T-cell (primary cell): ENCODE data around the gene F13B. TPM values are rescaled to one million over a fixed set of nuclear protein-coding genes. Genes with fewer than 3 reads are reported as not detected.
A peak's percentile ranks its signal among the peaks of the same experiment; 100 is the strongest.

ENCODE experiments used
- ATAC-seq, 4 experiments: fragments of 200-7000 bp in 3 of 4; fragments of 150-1000 bp in 1 of 4; cut with Tn5 transposase; replicated peaks in 1 of 4; 1 replicate in 3 of 4; 2 replicates in 1 of 4; pipeline ENCODE4 v1.10.0; 2021; ENCODE audit warnings: moderate library complexity in 3 of 4, mild to moderate bottlenecking in 2 of 4, moderate number of reproducible peaks in 1 of 4
- CTCF ChIA-PET, 2 donors: fragments of 300-600 bp; sonication (Branson Sonifier 250); formaldehyde crosslinking; loops; one replicate each; lab custom pipeline; 2022; ENCODE audit warnings: antibody characterized with exemption in 2 of 2; lab: Charles Lee
- POLR2A ChIA-PET, 2 donors: fragments of 300-600 bp; sonication (Branson Sonifier 250); formaldehyde crosslinking; loops; one replicate each; lab custom pipeline; 2022; ENCODE audit warnings: antibody characterized with exemption in 2 of 2; lab: Charles Lee
- DNase-seq, 35 experiments: peaks; one replicate each; pipeline versions ENCODE4 v3.0.0 to v3.0.0-alpha.2; 2013 to 2023
- H3K27ac ChIP-seq: one replicate; pipeline ENCODE4 v1.5.1; 2013; ENCODE audit warnings: low read length
- H3K27me3 ChIP-seq, 2 experiments: replicated peaks in 1 of 2; 1 replicate in 1 of 2; 2 replicates in 1 of 2; pipeline versions ENCODE4 v1.6.1 to v1.7.0; 2013; ENCODE audit warnings: low read length in 1 of 2, mixed read lengths in 1 of 2; ENCODE audit not compliant: control insufficient read depth in 2 of 2, insufficient read depth in 2 of 2; ENCODE audit errors: extremely low read depth in 1 of 2
- H3K36me3 ChIP-seq, 2 donors: 1 replicate in 1 of 2; 2 replicates in 1 of 2; pipeline versions ENCODE4 v1.6.1 to v1.7.0; 2013; ENCODE audit warnings: low read length in 1 of 2; ENCODE audit not compliant: control insufficient read depth in 2 of 2, insufficient read depth in 1 of 2; ENCODE audit errors: extremely low read depth in 1 of 2
- H3K4me1 ChIP-seq, 2 experiments: 1 replicate in 1 of 2; 2 replicates in 1 of 2; pipeline versions ENCODE4 v1.6.1 to v1.7.0; 2013; ENCODE audit warnings: low read length in 2 of 2, mixed read lengths in 1 of 2; ENCODE audit not compliant: insufficient read depth in 2 of 2, control insufficient read depth in 1 of 2; ENCODE audit errors: extremely low read depth in 1 of 2
- H3K4me3 ChIP-seq, 2 donors: 1 replicate in 1 of 2; 2 replicates in 1 of 2; pipeline versions ENCODE4 v1.5.1 to v1.7.0; 2013; ENCODE audit warnings: mild to moderate bottlenecking in 2 of 2, low read length in 1 of 2, moderate library complexity in 1 of 2; ENCODE audit not compliant: control insufficient read depth in 1 of 2; ENCODE audit errors: extremely low read depth in 1 of 2
- H3K9me3 ChIP-seq: 2 replicates; pipeline ENCODE4 v1.7.0; 2013
- H3K27ac Mint-ChIP-seq, 2 donors: one replicate each; pipeline ENCODE4 v1.8.0; 2020 to 2021; ENCODE audit warnings: mild to moderate bottlenecking in 2 of 2, mixed read lengths in 2 of 2
- H3K27me3 Mint-ChIP-seq, 2 donors: one replicate each; pipeline ENCODE4 v1.8.0; 2021 to 2022; ENCODE audit warnings: mixed read lengths in 2 of 2
- H3K36me3 Mint-ChIP-seq: one replicate; pipeline ENCODE4 v1.8.0; 2021; ENCODE audit warnings: mixed read lengths
- H3K4me1 Mint-ChIP-seq, 3 donors: one replicate each; pipeline ENCODE4 v1.8.0; 2020 to 2022; ENCODE audit warnings: mixed read lengths in 3 of 3, mild to moderate bottlenecking in 1 of 3
- H3K4me3 Mint-ChIP-seq, 3 donors: one replicate each; pipeline ENCODE4 v1.8.0; 2020 to 2022; ENCODE audit warnings: mild to moderate bottlenecking in 3 of 3, mixed read lengths in 3 of 3, moderate library complexity in 3 of 3
- H3K9me3 Mint-ChIP-seq, 3 donors: one replicate each; pipeline ENCODE4 v1.8.0; 2020 to 2022; ENCODE audit warnings: mixed read lengths in 3 of 3
- WGBS: methylation state at CpG from one replicate; pipeline ENCODE4 v1.1.5; 2013; ENCODE audit warnings: missing lambda C conversion rate; ENCODE audit not compliant: insufficient coverage; 5-methylcytosine and 5-hydroxymethylcytosine counted together
- total RNA-seq, 35 experiments: library from RNA in 6 of 35; stranded (reverse) in 6 of 35; fragments of 120-200 nt in 1 of 35; gene quantifications; one replicate each; pipeline versions ENCODE4 v1.2.1 to v1.2.4 and lab custom pipeline; 2013 to 2026

Gene F13B, protein sequence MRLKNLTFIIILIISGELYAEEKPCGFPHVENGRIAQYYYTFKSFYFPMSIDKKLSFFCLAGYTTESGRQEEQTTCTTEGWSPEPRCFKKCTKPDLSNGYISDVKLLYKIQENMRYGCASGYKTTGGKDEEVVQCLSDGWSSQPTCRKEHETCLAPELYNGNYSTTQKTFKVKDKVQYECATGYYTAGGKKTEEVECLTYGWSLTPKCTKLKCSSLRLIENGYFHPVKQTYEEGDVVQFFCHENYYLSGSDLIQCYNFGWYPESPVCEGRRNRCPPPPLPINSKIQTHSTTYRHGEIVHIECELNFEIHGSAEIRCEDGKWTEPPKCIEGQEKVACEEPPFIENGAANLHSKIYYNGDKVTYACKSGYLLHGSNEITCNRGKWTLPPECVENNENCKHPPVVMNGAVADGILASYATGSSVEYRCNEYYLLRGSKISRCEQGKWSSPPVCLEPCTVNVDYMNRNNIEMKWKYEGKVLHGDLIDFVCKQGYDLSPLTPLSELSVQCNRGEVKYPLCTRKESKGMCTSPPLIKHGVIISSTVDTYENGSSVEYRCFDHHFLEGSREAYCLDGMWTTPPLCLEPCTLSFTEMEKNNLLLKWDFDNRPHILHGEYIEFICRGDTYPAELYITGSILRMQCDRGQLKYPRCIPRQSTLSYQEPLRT
- total RNA-seq = not detected
- not detected for total RNA-seq (2013)
- 0 to 0.07 (median 0) reads per million in 29 experiments for total RNA-seq (lab: John Stamatoyannopoulos, UW)

DNA sequence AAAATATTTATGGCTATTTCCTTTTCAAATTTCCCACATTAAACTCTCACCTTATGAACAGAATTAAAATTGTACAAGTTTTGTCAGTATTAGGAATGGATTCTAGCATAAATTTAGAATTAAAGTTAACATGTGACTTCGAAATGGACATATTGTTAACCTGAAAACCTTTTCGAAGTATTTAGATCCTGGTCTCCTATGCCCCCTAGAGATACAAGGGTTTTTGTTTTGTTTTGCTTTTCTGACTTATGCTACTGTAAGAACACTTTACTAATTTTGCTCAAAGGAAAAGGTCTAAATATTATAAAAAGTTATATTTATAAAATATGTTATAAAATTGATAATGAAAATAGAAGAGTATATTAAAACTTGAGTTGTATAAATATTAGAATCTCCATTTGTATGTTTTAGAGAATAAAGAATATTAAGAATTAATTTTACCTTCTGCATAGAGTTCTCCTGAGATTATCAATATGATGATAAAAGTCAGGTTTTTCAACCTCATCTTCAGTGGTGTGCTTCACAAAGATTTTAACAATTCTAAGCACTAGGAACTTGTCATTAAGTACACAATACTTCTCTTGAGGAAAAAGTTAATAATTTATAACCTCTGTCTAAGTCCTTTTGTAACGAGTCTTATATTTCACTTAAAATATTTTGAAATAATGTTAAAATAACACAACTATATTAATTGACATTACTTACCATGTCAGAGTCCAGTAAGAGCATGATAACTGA is at the start of gene F13B:
Gene F13B, minus strand, starts transcription at position 542 of the 738 bp plus-strand sequence. Its CDS starts 37 bp downstream, at position 505.
- peaks cover 0 to 7% of the 10 kb centered on the region in 2 experiments for H3K27me3 ChIP-seq
- no peaks in the 10 kb centered on the region for H3K36me3 Mint-ChIP-seq
- no peaks in the 10 kb centered on the region for H3K4me1 ChIP-seq
- no peak within 1 kb of the TSS for H3K4me3 ChIP-seq
- ChIA-PET CTCF (no interaction called here), POLR2A (no interaction called here)
- H3K9me3 Mint-ChIP-seq = peaks cover 5 to 8% (median 6%) of the 10 kb centered on the region in 3 donors
- H3K27ac ChIP-seq = no peak within 1 kb of the TSS
- no peaks in the 10 kb centered on the region for H3K4me1 Mint-ChIP-seq
- DNase-seq (no peak), ATAC-seq (no peak)
- H3K36me3 ChIP-seq = no peaks in the 10 kb centered on the region
- no peaks in the 10 kb centered on the region for H3K9me3 ChIP-seq
- peaks cover 4% of the 10 kb centered on the region in 2 donors for H3K27me3 Mint-ChIP-seq
- no CpG with 5 or more reads among the region's 3 CpGs for WGBS
- H3K4me3 Mint-ChIP-seq = no peak within 1 kb of the TSS
- no peak within 1 kb of the TSS for H3K27ac Mint-ChIP-seq

DNA sequence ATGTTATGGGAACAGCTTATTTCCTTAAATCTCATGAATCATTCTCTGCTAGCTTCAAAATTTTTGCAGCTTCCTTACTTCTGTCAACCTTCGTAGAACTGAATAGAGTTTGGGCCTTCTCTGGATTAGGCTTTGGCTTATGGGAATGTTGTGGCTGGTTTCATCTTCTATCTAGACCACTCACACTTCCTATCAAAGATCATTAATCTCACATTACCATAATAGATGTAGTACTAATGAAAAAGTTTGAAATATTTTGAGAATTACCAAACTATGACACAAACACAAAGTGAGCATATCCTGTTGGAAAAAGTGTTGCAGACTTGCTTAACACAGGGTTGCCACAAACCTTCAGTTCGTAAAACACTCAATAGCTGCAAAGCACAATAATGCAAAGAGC is 49.1 kb upstream of the F13B start:
- DNase-seq = no peak
- no peak overlapping the region for H3K4me3 ChIP-seq
- no peak for ATAC-seq
- no CpG with 5 or more reads among the region's 2 CpGs for WGBS
- H3K27ac Mint-ChIP-seq = no peak overlapping the region
- ChIA-PET CTCF (interaction anchor here in 1 of 2 donors (0.6 kb wide), 1 partner anchor 10 kb away, joined by 4 read pairs; no protein-coding TSS in a partner anchor), POLR2A (no interaction called here)
- H3K9me3 Mint-ChIP-seq = no peaks in the 10 kb centered on the region
- no peaks in the 10 kb centered on the region for H3K4me1 Mint-ChIP-seq
- H3K36me3 Mint-ChIP-seq = no peaks in the 10 kb centered on the region
- H3K4me3 Mint-ChIP-seq = no peak overlapping the region
- no peaks in the 10 kb centered on the region for H3K27me3 ChIP-seq
- H3K4me1 ChIP-seq = no peaks in the 10 kb centered on the region
- no peaks in the 10 kb centered on the region for H3K9me3 ChIP-seq
- H3K36me3 ChIP-seq = no peaks in the 10 kb centered on the region
- no peaks in the 10 kb centered on the region for H3K27me3 Mint-ChIP-seq
- no peak overlapping the region for H3K27ac ChIP-seq

DNA sequence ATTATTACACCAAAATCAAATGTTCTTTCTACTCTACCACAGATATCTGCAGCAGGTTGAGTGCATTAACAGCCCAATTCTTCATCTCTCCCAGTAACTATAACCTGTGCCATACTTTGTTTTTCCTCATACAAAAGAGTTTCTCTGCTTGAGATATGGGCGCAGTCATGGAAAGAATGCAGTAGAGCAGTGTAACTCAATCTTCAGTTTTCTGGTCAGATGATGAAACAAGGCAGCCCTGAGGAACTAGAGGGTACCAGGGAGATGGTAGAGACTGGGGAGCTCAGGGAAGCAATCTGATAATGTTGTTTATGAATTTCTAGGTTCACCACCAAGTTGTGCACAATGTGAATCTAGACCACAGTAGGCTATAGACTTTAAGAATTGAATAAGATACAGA is 39.8 kb upstream of the F13B start:
- ATAC-seq (no peak), DNase-seq (no peak)
- Mint-ChIP-seq H3K4me1 (peaks cover 14 to 16% (median 15%) of the 10 kb centered on the region in 3 donors), H3K36me3 (no peaks in the 10 kb centered on the region), H3K27ac (no peak overlapping the region), H3K4me3 (no peak overlapping the region), H3K9me3 (no peaks in the 10 kb centered on the region), H3K27me3 (no peaks in the 10 kb centered on the region)
- H3K4me3 ChIP-seq = no peak overlapping the region
- no peaks in the 10 kb centered on the region for H3K36me3 ChIP-seq
- H3K4me1 ChIP-seq = no peaks in the 10 kb centered on the region
- CTCF ChIA-PET = no interaction called here
- WGBS = no CpG with 5 or more reads among the region's 1 CpG
- no peak overlapping the region for H3K27ac ChIP-seq
- H3K27me3 ChIP-seq = no peaks in the 10 kb centered on the region
- POLR2A ChIA-PET = no interaction called here
- H3K9me3 ChIP-seq = no peaks in the 10 kb centered on the region

DNA sequence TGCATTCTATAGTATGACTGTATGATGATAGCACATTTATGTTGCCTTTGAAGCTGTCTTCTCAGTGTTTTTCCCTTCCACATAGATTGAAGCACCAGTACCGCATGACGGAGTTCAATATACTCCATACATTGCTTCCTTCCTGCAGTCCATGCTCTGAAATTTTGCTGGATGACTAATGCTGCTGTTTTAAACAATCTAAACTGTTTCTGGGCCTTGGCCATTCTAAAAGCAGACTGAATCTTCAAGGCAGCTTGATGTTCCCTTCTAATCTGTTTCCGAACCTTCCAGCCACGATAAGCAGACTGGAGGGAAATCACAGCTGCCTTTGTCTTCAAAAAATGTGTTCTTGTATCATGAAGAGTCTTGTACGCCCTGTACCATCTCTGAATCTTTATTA is 36.2 kb upstream of the F13B start:
- POLR2A ChIA-PET = no interaction called here
- Histone ChIP-seq H3K9me3 (no peaks in the 10 kb centered on the region), H3K4me3 (no peak overlapping the region), H3K27ac (no peak overlapping the region), H3K36me3 (no peaks in the 10 kb centered on the region), H3K4me1 (peaks cover 0 to 10% of the 10 kb centered on the region in 2 experiments), H3K27me3 (no peaks in the 10 kb centered on the region)
- Mint-ChIP-seq H3K27me3 (no peaks in the 10 kb centered on the region), H3K4me1 (peaks cover 32 to 40% (median 32%) of the 10 kb centered on the region in 3 donors), H3K36me3 (no peaks in the 10 kb centered on the region), H3K27ac (no peak overlapping the region), H3K9me3 (no peaks in the 10 kb centered on the region), H3K4me3 (peak overlapping the region in 1 of 3 donors; percentile 58)
- CTCF ChIA-PET = no interaction called here
- WGBS = 94% methylated on average over 4 of the region's 5 CpGs
- DNase-seq (no peak), ATAC-seq (no peak)

DNA sequence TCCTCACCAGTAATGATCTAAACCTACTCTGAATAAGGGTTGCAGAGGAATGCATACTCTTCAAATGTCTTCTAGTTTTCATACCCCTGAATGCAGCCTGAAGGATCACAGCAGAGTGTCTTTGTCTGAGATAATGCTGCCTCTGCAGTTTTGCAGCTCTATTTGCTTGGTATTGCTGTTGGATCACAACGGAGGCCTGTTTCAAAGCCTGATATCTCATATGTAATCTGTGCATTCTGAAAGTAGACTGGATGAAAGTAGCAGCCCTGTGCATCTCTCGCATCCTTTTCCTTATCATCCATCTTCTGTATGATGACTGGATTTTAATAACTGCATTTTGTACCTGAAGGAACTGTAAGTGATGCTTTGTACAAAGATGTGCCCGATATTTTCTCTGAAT is 34.9 kb upstream of the F13B start:
- peak overlapping the region in 1 of 3 donors; percentile 58 for H3K4me3 Mint-ChIP-seq
- Histone ChIP-seq H3K9me3 (no peaks in the 10 kb centered on the region), H3K27me3 (no peaks in the 10 kb centered on the region), H3K27ac (no peak overlapping the region), H3K36me3 (no peaks in the 10 kb centered on the region), H3K4me3 (no peak overlapping the region), H3K4me1 (peaks cover 0 to 10% of the 10 kb centered on the region in 2 experiments)
- no peaks in the 10 kb centered on the region for H3K27me3 Mint-ChIP-seq
- no peak for DNase-seq
- ATAC-seq = no peak
- H3K27ac Mint-ChIP-seq = no peak overlapping the region
- no peaks in the 10 kb centered on the region for H3K36me3 Mint-ChIP-seq
- 14% methylated on average over 1 of the region's 3 CpGs for WGBS
- ChIA-PET POLR2A (no interaction called here), CTCF (no interaction called here)
- H3K9me3 Mint-ChIP-seq = no peaks in the 10 kb centered on the region
- peaks cover 32 to 40% (median 32%) of the 10 kb centered on the region in 3 donors for H3K4me1 Mint-ChIP-seq

DNA sequence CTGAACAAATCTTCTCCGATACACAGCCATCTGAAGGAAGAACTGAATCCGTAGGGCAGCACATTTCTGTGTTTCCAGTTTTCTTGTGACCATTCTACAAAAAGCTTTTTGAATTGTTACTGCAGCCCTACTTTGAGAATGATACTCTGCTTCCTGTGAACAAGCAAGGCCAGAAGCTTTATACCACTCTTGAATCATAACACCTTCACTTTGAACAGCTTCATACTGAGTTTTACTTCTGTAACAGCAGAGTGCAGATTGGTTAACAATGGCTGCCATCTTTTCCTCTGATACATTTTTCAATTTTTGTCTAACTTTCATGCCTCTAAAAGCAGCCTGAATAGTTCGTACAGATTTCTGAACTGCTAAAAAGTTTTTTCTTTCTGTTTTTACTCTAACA is 33.6 kb upstream of the F13B start:
- 59% methylated on average over 2 of the region's 3 CpGs for WGBS
- Mint-ChIP-seq H3K9me3 (no peaks in the 10 kb centered on the region), H3K27ac (peak overlapping the region in 1 of 2 donors; percentile 77), H3K27me3 (no peaks in the 10 kb centered on the region), H3K36me3 (no peaks in the 10 kb centered on the region), H3K4me1 (peaks cover 29 to 40% (median 32%) of the 10 kb centered on the region in 3 donors), H3K4me3 (peak overlapping the region in 1 of 3 donors; percentile 58)
- ATAC-seq (peak; percentile 44 to 71 (median 53)), DNase-seq (peak in 1 of 35 experiments; percentile 9)
- Histone ChIP-seq H3K27ac (no peak overlapping the region), H3K4me3 (peak overlapping the region in 1 of 2 donors; percentile 17), H3K27me3 (no peaks in the 10 kb centered on the region), H3K9me3 (no peaks in the 10 kb centered on the region), H3K4me1 (peaks cover 0 to 10% of the 10 kb centered on the region in 2 experiments), H3K36me3 (no peaks in the 10 kb centered on the region)
- POLR2A ChIA-PET = no interaction called here
- CTCF ChIA-PET = no interaction called here
